Left cardiac atrium (tissue), 4 donors: ENCODE data around the gene LCT. TPM values are rescaled to one million over a fixed set of nuclear protein-coding genes. Genes with fewer than 3 reads are reported as not detected.

ENCODE experiments used
- ATAC-seq, 2 donors: fragments of 200-7000 bp; cut with Tn5 transposase; one replicate each; pipeline ENCODE4 v1.9.1; 2020; ENCODE audit warnings: mild to moderate bottlenecking in 2 of 2, moderate library complexity in 2 of 2
- DNase-seq: peaks from one replicate; pipeline ENCODE4 v3.0.0-alpha.2; 2020
- intact Hi-C, 2 donors: fragments of 100-400 bp; cut with DNase I; formaldehyde crosslinking; loops; one replicate each; pipeline versions ENCODE4 v1.14.1 to v1.15.1; 2022 to 2023
- total RNA-seq, 2 donors: library from RNA; stranded (reverse); fragmentation: NEBNext Ultra II Directional; extraction: Animal tissue kit (Norgen Biotek cat#: 25700); gene quantifications; one replicate each; pipeline ENCODE4 v1.2.1, GENCODE V29; 2021
- donor health status: DM: no; HTN: yes; CAD: no.
- donor health status: DM: no; HTN: yes; CAD: no; lungs with severe emphysema.
- donor health status: DM: yes; HTN: yes; CAD: no.
- donor health status: Dilated cardiomyopathy.

The LCT gene
- total RNA-seq, 2 donors from 2014 or later = not detected

GRCh38 chr2:135768863-135769262 is 68.1 kb downstream of the LCT start:
- intact Hi-C loops = no loop called here
- no peak for ATAC-seq

GRCh38 chr2:135762530-135762929 is 74.5 kb downstream of the LCT start:
- DNase-seq = no peak
- no peak for ATAC-seq
- intact Hi-C loops = no loop called here

More at GRCh38 chr2:135768863-135769262, 68.1 kb downstream of the LCT start:
- no peak for DNase-seq

- no peak for ATAC-seq
- intact Hi-C loops = no loop called here
- DNase-seq = no peak
Measured at GRCh38 chr2:135762022-135762421, 75.0 kb downstream of the LCT start.

- intact Hi-C loops = no loop called here
- ATAC-seq (no peak), DNase-seq (no peak)
Measured at GRCh38 chr2:135756692-135757091, 80.3 kb downstream of the LCT start.

- no peak for ATAC-seq
- intact Hi-C loops = no loop called here
- DNase-seq = no peak
Measured at GRCh38 chr2:135755573-135755972, 81.4 kb downstream of the LCT start.

- ATAC-seq (no peak), DNase-seq (no peak)
- intact Hi-C loops = no loop called here
Measured at GRCh38 chr2:135745545-135745944, 91.4 kb downstream of the LCT start.

GRCh38 chr2:135744760-135745314 is 92.1 kb downstream of the LCT start:
- intact Hi-C loops = no loop called here
- no peak for ATAC-seq
- DNase-seq = no peak

- ATAC-seq = no peak
- intact Hi-C loops = no loop called here
Measured at GRCh38 chr2:135743860-135744259, 93.1 kb downstream of the LCT start.

GRCh38 chr2:135742325-135742757 is 94.6 kb downstream of the LCT start:
- intact Hi-C loops = no loop called here

More at GRCh38 chr2:135743860-135744259, 93.1 kb downstream of the LCT start:
- no peak for DNase-seq

GRCh38 chr2:135741395-135742324 is 95.3 kb downstream of the LCT start, which contains the start of gene UBXN4:
Gene UBXN4 (plus strand): TSS chr2:135741855. CDS start chr2:135741930, 75 bp downstream.
- intact Hi-C loops = no loop called here
- DNase-seq (peak; percentile 98), ATAC-seq (peak; percentile 98)

More at GRCh38 chr2:135742325-135742757, 94.6 kb downstream of the LCT start:
- no peak for DNase-seq
- peak; percentile 46 to 61 for ATAC-seq

GRCh38 chr2:135741043-135741394 is 96.0 kb downstream of the LCT start:
- ATAC-seq = no peak
- intact Hi-C loops = no loop called here
- no peak for DNase-seq

GRCh38 chr2:135740206-135740605 is 96.8 kb downstream of the LCT start:
- intact Hi-C loops = no loop called here
- DNase-seq (no peak), ATAC-seq (no peak)

Other genes with a start within 250 kb of the LCT start
- gene UBXN4, start 95.3 kb downstream of the LCT start, total RNA-seq = 10 to 100 TPM; 56.6 to 75.8 TPM
- gene MCM6, start 39.3 kb upstream of the LCT start, total RNA-seq = 1 to 10 TPM; 7.7 to 9.2 TPM
- 10 to 100 TPM; 56.8 to 71.8 TPM for gene DARS1, start 148.4 kb upstream of the LCT start, total RNA-seq